ENCODE measurements around the gene KY.

Gene KY

GRCh38 chr3:134652409-134652831 is 1.6 kb upstream of the KY start:
- CTCF ChIA-PET = interaction anchor here (2.3 to 3.3 kb wide), 2 partner anchors 11 to 51 kb away, joined by 9 to 16 read pairs; no protein-coding TSS in a partner anchor
- WGBS (ENCODE audit: insufficient coverage) = no CpG with 5 or more reads among the region's 7 CpGs

GRCh38 chr3:134651347-134652041 is 672 bp upstream of the KY start:
- CTCF ChIA-PET = interaction anchor here (1.7 to 3.3 kb wide), 2 partner anchors 10 to 50 kb away, joined by 8 to 16 read pairs; no protein-coding TSS in a partner anchor
- peak in 2 of 3 donors; percentile 7 to 20 for DNase-seq

More at GRCh38 chr3:134652409-134652831, 1.6 kb upstream of the KY start:
- Histone ChIP-seq H3K27ac (ENCODE audit: insufficient read depth in 1 of 2, low read depth in 1 of 2, low read length in 2 of 2, poor library complexity in 1 of 2, severe bottlenecking in 2 of 2) (no peak overlapping the region), H3K9me3 (ENCODE audit: control extremely low read depth in 1 of 5, control insufficient read depth in 4 of 5, insufficient read depth in 2 of 5, low read depth in 1 of 5, low read length in 4 of 5) (no peaks in the 10 kb centered on the region), H3K4me3 (ENCODE audit: control insufficient read depth in 1 of 7, extremely low read depth in 1 of 7, insufficient read depth in 4 of 7, low read depth in 2 of 7, low read length in 6 of 7) (no peak overlapping the region), H3K27me3 (replicated peaks in 2 of 5; ENCODE audit: control insufficient read depth in 4 of 5, insufficient read depth in 5 of 5, low read length in 4 of 5) (peaks cover 0 to 16% (median 10%) of the 10 kb centered on the region in 5 experiments), H3K36me3 (ENCODE audit: control insufficient read depth in 4 of 4, insufficient read depth in 4 of 4, low read length in 3 of 4) (no peaks in the 10 kb centered on the region), H3K4me1 (ENCODE audit: control extremely low read depth in 1 of 4, control insufficient read depth in 4 of 4, insufficient read depth in 4 of 4, low read length in 3 of 4) (peaks cover 4 to 17% (median 14%) of the 10 kb centered on the region in 4 experiments)
- POLR2A ChIA-PET = no interaction called here
- DNase-seq = no peak

GRCh38 chr3:134649106-134649705 is 1.6 kb downstream of the KY start:
- H3K27me3 ChIP-seq (replicated peaks in 2 of 5; ENCODE audit: control insufficient read depth in 4 of 5, insufficient read depth in 5 of 5, low read length in 4 of 5) = peaks cover 0 to 16% (median 10%) of the 10 kb centered on the region in 5 experiments
- no peak for DNase-seq
- ChIA-PET POLR2A (no interaction called here), CTCF (interaction anchor here (1.0 to 18.3 kb wide), 2 partner anchors 45 to 106 kb away, joined by 3 to 238 read pairs; no protein-coding TSS in a partner anchor)
- no peak overlapping the region for H3K27ac ChIP-seq (ENCODE audit: insufficient read depth in 1 of 2, low read depth in 1 of 2, low read length in 2 of 2, poor library complexity in 1 of 2, severe bottlenecking in 2 of 2)
- H3K4me1 ChIP-seq (ENCODE audit: control extremely low read depth in 1 of 4, control insufficient read depth in 4 of 4, insufficient read depth in 4 of 4, low read length in 3 of 4) = peaks cover 4 to 17% (median 14%) of the 10 kb centered on the region in 4 experiments
- no peaks in the 10 kb centered on the region for H3K36me3 ChIP-seq (ENCODE audit: control insufficient read depth in 4 of 4, insufficient read depth in 4 of 4, low read length in 3 of 4)
- no peaks in the 10 kb centered on the region for H3K9me3 ChIP-seq (ENCODE audit: control extremely low read depth in 1 of 5, control insufficient read depth in 4 of 5, insufficient read depth in 2 of 5, low read depth in 1 of 5, low read length in 4 of 5)
- 98% methylated on average over 6 of the region's 7 CpGs for WGBS (ENCODE audit: insufficient coverage)
- no peak overlapping the region for H3K4me3 ChIP-seq (ENCODE audit: control insufficient read depth in 1 of 7, extremely low read depth in 1 of 7, insufficient read depth in 4 of 7, low read depth in 2 of 7, low read length in 6 of 7)

More at GRCh38 chr3:134651347-134652041, 672 bp upstream of the KY start:
- Histone ChIP-seq H3K4me1 (ENCODE audit: control extremely low read depth in 1 of 4, control insufficient read depth in 4 of 4, insufficient read depth in 4 of 4, low read length in 3 of 4) (peaks cover 4 to 17% (median 14%) of the 10 kb centered on the region in 4 experiments), H3K27ac (ENCODE audit: insufficient read depth in 1 of 2, low read depth in 1 of 2, low read length in 2 of 2, poor library complexity in 1 of 2, severe bottlenecking in 2 of 2) (no peak overlapping the region), H3K27me3 (replicated peaks in 2 of 5; ENCODE audit: control insufficient read depth in 4 of 5, insufficient read depth in 5 of 5, low read length in 4 of 5) (peaks cover 0 to 16% (median 10%) of the 10 kb centered on the region in 5 experiments), H3K36me3 (ENCODE audit: control insufficient read depth in 4 of 4, insufficient read depth in 4 of 4, low read length in 3 of 4) (no peaks in the 10 kb centered on the region), H3K9me3 (ENCODE audit: control extremely low read depth in 1 of 5, control insufficient read depth in 4 of 5, insufficient read depth in 2 of 5, low read depth in 1 of 5, low read length in 4 of 5) (no peaks in the 10 kb centered on the region), H3K4me3 (ENCODE audit: control insufficient read depth in 1 of 7, extremely low read depth in 1 of 7, insufficient read depth in 4 of 7, low read depth in 2 of 7, low read length in 6 of 7) (peak overlapping the region; percentile 31 to 79 (median 59))
- WGBS (ENCODE audit: insufficient coverage) = 24% methylated on average over 12 of the region's 17 CpGs
- POLR2A ChIA-PET = no interaction called here

DNA sequence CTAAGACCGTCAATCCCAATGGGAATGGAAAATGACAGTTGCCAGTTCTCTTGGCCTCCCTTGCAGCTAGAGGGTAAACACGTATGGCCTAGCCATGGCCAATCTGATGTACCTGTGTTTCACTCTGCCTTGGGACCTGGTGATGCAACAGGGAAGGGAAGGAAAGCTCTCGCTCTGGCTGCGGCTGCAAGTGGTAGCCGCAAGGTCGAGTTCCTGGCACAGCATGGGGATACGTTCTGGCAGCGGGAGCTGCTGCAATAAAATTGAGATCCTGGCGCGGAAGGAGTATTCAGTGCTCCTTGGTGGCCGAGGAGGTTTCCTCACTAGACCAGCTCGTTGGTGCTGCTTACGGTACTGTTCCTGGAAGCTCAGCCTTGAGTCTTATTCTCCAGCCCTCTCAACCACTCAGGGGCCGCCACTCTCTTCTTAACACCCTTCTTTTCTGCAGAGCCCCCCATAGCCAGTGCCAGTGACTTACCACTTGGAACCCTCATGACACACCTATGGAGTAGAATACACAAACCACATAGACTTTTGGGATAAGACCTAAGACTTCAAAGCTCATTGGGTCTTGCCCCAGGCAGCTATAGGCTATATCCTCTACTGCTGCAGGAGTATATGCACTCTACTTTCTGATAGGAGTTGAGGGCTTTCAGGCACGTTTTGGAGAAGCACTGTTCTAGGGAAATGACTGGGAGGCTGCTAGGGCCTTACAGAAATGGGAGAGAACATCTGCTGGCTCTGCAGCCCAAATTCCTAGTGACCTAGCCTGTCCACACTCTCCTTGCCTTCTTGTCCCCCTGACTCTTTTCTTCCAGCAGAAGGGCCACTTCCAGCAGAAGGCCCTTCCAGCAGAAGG is 2.7 kb downstream of the KY start:
- CTCF ChIA-PET = interaction anchor here (1.0 to 18.3 kb wide), 2 partner anchors 44 to 108 kb away, joined by 3 to 238 read pairs; no protein-coding TSS in a partner anchor
- POLR2A ChIA-PET = no interaction called here
- Histone ChIP-seq H3K9me3 (ENCODE audit: control extremely low read depth in 1 of 5, control insufficient read depth in 4 of 5, insufficient read depth in 2 of 5, low read depth in 1 of 5, low read length in 4 of 5) (no peaks in the 10 kb centered on the region), H3K27ac (ENCODE audit: insufficient read depth in 1 of 2, low read depth in 1 of 2, low read length in 2 of 2, poor library complexity in 1 of 2, severe bottlenecking in 2 of 2) (no peak overlapping the region), H3K27me3 (replicated peaks in 2 of 5; ENCODE audit: control insufficient read depth in 4 of 5, insufficient read depth in 5 of 5, low read length in 4 of 5) (peaks cover 0 to 16% (median 10%) of the 10 kb centered on the region in 5 experiments), H3K36me3 (ENCODE audit: control insufficient read depth in 4 of 4, insufficient read depth in 4 of 4, low read length in 3 of 4) (no peaks in the 10 kb centered on the region), H3K4me1 (ENCODE audit: control extremely low read depth in 1 of 4, control insufficient read depth in 4 of 4, insufficient read depth in 4 of 4, low read length in 3 of 4) (peaks cover 4 to 17% (median 14%) of the 10 kb centered on the region in 4 experiments), H3K4me3 (ENCODE audit: control insufficient read depth in 1 of 7, extremely low read depth in 1 of 7, insufficient read depth in 4 of 7, low read depth in 2 of 7, low read length in 6 of 7) (no peak overlapping the region)
- WGBS (ENCODE audit: insufficient coverage) = 96% methylated on average over 15 of the region's 15 CpGs
- no peak for DNase-seq

DNA sequence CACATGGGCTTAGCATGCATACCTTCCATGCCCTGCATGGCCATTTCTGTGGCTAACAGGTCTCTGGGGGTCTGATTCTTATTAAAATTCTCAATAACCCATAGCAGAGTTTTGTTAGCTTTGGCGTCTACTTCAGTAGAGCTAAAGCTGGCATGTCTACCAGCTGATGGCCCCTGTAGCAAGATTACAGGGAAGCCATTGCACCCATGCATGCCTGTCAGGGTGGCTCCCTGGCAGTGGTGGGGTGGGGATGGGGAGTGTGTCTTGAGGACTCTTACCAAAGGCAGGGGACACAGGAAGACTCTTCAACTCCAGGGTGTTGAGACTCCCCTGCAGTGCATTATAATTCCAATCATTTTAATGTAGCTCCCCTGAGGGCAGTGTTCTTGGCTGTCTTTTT is 4.7 kb downstream of the KY start:
- 100% methylated on average over 1 of the region's 1 CpG for WGBS (ENCODE audit: insufficient coverage)
- ChIA-PET POLR2A (no interaction called here), CTCF (interaction anchor here (18.3 kb wide), 1 partner anchor 42 kb away, joined by 238 read pairs; no protein-coding TSS in a partner anchor)
- H3K36me3 ChIP-seq (ENCODE audit: control insufficient read depth in 4 of 4, insufficient read depth in 4 of 4, low read length in 3 of 4) = no peaks in the 10 kb centered on the region
- H3K4me1 ChIP-seq (ENCODE audit: control extremely low read depth in 1 of 4, control insufficient read depth in 4 of 4, insufficient read depth in 4 of 4, low read length in 3 of 4) = peaks cover 0 to 9% (median 8%) of the 10 kb centered on the region in 4 experiments
- peaks cover 0 to 13% (median 4%) of the 10 kb centered on the region in 5 experiments for H3K27me3 ChIP-seq (replicated peaks in 2 of 5; ENCODE audit: control insufficient read depth in 4 of 5, insufficient read depth in 5 of 5, low read length in 4 of 5)
- H3K27ac ChIP-seq (ENCODE audit: insufficient read depth in 1 of 2, low read depth in 1 of 2, low read length in 2 of 2, poor library complexity in 1 of 2, severe bottlenecking in 2 of 2) = no peak overlapping the region
- no peak overlapping the region for H3K4me3 ChIP-seq (ENCODE audit: control insufficient read depth in 1 of 7, extremely low read depth in 1 of 7, insufficient read depth in 4 of 7, low read depth in 2 of 7, low read length in 6 of 7)
- no peaks in the 10 kb centered on the region for H3K9me3 ChIP-seq (ENCODE audit: control extremely low read depth in 1 of 5, control insufficient read depth in 4 of 5, insufficient read depth in 2 of 5, low read depth in 1 of 5, low read length in 4 of 5)
- no peak for DNase-seq

GRCh38 chr3:134645515-134645914 is 5.3 kb downstream of the KY start:
- Histone ChIP-seq H3K4me3 (ENCODE audit: control insufficient read depth in 1 of 7, extremely low read depth in 1 of 7, insufficient read depth in 4 of 7, low read depth in 2 of 7, low read length in 6 of 7) (no peak overlapping the region), H3K9me3 (ENCODE audit: control extremely low read depth in 1 of 5, control insufficient read depth in 4 of 5, insufficient read depth in 2 of 5, low read depth in 1 of 5, low read length in 4 of 5) (no peaks in the 10 kb centered on the region), H3K27ac (ENCODE audit: insufficient read depth in 1 of 2, low read depth in 1 of 2, low read length in 2 of 2, poor library complexity in 1 of 2, severe bottlenecking in 2 of 2) (no peak overlapping the region), H3K27me3 (replicated peaks in 2 of 5; ENCODE audit: control insufficient read depth in 4 of 5, insufficient read depth in 5 of 5, low read length in 4 of 5) (peaks cover 0 to 13% (median 3%) of the 10 kb centered on the region in 5 experiments), H3K4me1 (ENCODE audit: control extremely low read depth in 1 of 4, control insufficient read depth in 4 of 4, insufficient read depth in 4 of 4, low read length in 3 of 4) (peaks cover 0 to 5% (median 3%) of the 10 kb centered on the region in 4 experiments), H3K36me3 (ENCODE audit: control insufficient read depth in 4 of 4, insufficient read depth in 4 of 4, low read length in 3 of 4) (no peaks in the 10 kb centered on the region)
- no peak for DNase-seq
- ChIA-PET POLR2A (no interaction called here), CTCF (interaction anchor here (0.6 to 18.3 kb wide), 3 partner anchors 10 to 157 kb away, joined by 3 to 238 read pairs (median 5); no protein-coding TSS in a partner anchor)
- 100% methylated on average over 4 of the region's 5 CpGs for WGBS (ENCODE audit: insufficient coverage)

All from common myeloid progenitor, CD34-positive (primary cell).